Fibroblast of skin of left biceps (primary cell): Measurements from ENCODE around the gene VAMP8.

Experiments
- DNase-seq, 2 experiments: peaks; one replicate each; pipeline ENCODE4 v3.0.0-alpha.2; 2013; ENCODE audit warnings: low read depth in 2 of 2

The VAMP8 gene

GRCh38 chr2:85619617-85620016 lies 42.2 kb downstream of the VAMP8 start:
- no peak for DNase-seq

GRCh38 chr2:85621338-85621737 lies 44.0 kb downstream of the VAMP8 start:
- no peak for DNase-seq

DNA sequence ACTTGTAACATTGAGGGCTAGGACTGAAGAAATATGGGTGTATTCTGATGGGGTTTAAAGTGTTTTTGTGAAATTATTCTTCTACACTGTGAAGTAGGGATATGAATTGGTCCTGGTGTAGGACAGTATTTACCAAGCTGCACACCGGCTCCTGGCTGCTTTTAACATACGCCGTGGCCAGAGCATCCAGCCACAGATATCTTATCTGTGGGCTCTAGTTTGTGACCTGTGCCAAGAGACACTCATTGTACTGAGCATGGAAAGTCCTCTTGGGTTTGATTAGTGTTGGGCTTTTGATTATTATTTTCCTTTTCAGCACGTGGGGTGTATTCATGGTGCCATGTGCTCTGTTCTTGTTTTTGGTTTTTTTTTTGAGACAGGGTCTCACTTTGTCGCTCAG lies 46.6 kb downstream of the VAMP8 start:
- DNase-seq = no peak

DNA sequence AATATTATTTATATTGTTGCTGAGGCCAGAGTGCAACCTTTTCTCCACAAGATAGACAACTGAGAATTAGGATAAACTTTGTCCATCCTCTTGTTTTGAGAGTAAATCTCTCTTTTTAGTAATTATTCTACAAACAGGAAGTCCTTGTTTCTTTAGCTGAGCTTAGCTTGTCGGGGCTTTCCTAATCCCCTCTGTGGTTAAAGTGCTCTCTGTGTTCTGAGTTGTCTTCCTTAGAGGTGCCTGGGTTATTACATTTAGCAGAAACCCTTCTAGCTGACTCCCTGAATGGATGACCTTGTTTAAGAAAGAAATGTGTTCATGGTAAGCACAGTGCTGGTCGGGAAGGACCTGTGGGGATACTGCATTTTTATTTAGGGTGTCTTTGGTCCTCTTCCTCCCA lies 51.3 kb downstream of the VAMP8 start:
- no peak for DNase-seq

DNA sequence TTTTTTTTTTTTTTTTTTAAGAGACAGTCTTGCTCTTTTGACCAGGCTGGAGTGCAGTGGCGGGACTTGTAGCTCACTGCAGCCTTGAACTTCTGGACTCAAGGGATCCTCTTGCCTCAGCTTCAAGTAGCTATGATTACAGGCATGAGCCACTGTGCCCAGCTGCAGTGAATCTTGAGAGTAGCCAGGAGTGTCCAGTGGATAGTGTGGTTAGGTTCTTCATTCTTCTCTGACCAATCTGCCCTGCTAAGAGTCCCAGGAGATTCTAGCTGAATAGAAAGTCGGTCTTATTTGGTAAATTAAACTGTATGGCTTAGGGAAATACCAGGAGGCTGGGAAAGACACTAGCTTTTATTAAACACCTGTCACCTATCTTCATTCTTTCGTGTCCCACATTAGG lies 53.9 kb downstream of the VAMP8 start:
- no peak for DNase-seq
